HG02588 (cell line): Measurements from ENCODE around the gene SOD1.
"Not testable (repeated sequence)": the region's sequence is repeated elsewhere in the genome, so short reads cannot be mapped to it uniquely, and the experiment has no call there.

Source experiments
- ATAC-seq: cut with Tn5 transposase; IDR thresholded peaks from one replicate; pipeline ENCODE4 v1.9.1; 2021; ENCODE audit warnings: mild to moderate bottlenecking, moderate library complexity; ENCODE audit not compliant: unreplicated experiment

Gene SOD1

DNA sequence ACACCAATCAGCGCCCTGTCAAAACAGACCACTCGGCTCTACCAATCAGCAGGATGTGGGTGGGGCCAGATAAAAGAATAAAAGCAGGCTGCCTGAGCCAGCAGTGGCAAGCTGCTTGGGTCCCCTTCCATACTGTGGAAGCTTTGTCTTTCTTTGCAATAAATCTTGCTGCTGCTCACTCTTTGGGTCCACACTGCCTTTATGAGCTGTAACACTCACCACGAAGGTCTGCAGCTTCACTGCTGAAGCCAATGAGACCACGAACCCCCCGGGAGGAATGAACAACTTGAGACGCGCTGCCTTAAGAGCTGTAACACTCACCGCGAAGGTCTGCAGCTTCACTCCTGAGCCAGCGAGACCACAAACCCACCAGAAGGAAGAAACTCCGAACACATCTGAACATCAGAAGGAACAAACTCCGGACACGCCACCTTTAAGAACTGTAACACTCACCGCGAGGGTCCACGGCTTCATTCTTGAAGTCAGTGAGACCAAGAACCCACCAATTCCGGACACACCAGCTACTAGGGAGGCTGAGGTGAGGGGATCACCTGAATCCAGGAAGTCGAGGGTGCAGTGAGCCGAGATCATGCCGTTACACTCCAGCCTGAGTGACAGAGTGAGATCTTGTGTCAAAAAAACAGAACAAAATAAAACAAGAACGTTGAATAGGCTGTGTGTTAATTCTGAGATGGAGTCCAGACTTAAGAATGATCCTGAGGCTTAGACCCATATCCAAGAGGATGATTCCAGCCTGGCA lies 4.5 kb upstream of the SOD1 start:
- ATAC-seq: not testable (repeated sequence)

DNA sequence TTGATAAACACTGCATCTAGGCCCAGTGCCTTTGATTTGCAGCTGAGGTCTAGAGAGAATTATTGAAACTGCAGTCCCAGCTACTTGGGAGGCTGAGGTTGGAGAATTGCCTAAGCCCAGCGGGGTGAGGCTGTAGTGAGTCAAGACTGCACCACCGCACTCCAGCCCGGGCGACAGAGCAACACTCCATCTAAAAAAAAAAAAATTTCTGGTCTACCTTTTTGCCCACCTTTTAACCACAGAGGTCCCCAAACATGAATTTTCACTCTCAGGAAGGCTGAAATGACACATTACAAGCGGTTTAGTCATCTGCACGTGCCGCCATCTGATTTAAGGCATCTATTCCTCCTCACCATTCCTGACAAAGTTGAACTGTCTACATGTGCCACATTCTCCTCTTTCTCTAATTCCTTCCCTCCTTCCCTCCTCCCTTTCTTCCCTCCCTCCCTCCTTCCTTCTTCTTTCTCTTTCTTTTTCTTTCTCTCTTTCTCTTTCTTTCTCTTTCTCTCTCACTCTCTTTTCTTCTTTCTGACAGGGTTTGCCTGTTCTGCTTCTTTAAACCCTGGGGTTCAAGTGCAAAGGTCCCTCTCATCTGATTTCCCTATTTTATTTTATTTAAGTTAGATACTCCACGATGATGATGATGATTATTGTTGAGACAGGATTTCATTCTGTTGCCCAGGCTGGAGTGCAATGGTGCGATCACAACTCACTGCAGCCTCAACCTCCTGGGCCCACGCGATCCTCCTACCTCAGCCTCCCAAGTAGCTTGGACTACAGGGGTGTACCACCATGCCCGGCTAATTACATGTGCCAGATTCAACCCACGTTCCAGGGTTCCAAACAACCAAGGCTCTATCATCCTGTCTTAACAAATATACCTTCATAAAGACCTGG lies 3.0 kb upstream of the SOD1 start:
- no peak for ATAC-seq

DNA sequence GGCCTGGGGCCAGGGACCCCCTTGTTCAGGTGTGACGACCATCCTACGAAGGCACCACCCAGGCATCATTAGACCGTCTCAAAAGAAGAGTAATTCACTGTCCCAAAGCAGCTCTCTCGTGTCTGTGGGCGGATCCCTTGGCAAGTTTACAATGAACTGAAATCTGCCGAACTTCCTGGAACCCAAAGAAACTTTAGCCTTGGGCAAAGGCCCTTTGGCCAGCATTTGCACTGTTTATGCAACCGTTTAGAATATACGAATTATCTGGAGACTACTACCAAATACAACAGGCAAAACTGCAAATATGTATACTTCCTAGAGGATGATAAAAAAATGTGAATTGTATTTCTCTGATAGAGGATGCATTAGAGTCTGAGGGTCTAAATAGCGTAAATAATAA lies 1.4 kb upstream of the SOD1 start:
- no peak for ATAC-seq

DNA sequence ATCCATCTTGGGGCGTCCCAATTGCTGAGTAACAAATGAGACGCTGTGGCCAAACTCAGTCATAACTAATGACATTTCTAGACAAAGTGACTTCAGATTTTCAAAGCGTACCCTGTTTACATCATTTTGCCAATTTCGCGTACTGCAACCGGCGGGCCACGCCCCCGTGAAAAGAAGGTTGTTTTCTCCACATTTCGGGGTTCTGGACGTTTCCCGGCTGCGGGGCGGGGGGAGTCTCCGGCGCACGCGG lies 282 bp upstream of the SOD1 start:
- peak; percentile 18 for ATAC-seq

DNA sequence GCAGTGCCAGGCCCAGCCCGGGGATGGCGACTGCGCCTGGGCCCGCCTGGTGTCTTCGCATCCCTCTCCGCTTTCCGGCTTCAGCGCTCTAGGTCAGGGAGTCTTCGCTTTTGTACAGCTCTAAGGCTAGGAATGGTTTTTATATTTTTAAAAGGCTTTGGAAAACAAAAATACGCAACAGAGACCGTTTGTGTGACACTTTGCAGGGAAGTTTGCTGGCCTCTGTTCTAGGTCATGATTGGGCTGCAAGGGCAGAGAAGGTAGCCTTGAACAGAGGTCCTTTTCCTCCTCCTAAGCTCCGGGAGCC lies 719 bp downstream of the SOD1 start:
- ATAC-seq: peak; percentile 23

DNA sequence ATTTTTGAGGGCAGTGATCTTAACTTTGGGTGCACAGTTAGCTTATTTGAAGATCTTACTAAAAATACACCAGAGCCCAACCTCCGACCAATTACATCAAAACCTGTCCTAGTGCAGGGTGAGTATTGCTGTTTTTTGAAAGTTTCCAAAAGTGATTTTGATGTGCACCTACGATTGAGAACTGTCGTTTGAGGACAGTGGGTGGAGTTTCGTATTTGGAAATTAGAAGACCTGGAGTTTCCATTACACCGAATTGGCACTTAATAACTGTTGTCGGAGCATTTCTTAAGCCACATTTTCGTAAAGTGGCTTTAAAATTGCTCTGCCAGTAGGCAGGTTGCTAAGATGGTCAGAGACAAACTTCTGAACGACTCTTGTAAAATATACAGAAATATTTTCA lies 1.1 kb downstream of the SOD1 start:
- ATAC-seq: no peak

DNA sequence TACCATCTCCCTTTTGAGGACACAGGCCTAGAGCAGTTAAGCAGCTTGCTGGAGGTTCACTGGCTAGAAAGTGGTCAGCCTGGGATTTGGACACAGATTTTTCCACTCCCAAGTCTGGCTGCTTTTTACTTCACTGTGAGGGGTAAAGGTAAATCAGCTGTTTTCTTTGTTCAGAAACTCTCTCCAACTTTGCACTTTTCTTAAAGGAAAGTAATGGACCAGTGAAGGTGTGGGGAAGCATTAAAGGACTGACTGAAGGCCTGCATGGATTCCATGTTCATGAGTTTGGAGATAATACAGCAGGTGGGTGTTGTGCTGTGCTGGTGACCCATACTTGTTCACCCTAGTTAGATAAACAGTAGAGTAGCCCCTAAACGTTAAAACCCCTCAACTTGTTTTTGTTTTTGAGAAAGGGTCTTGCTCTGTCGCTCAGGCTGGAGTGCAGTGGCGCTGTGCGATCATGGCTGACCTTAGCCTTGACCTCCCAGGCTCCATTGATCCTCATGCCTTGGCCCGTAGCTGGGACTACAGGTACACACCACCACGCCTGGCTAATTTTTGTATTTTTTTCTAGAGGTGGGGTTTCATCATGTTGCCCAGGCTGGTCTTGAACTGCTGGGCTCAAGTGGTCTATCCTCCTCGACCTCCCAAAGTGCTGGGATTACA lies 4.2 kb downstream of the SOD1 start:
- ATAC-seq: no peak

DNA sequence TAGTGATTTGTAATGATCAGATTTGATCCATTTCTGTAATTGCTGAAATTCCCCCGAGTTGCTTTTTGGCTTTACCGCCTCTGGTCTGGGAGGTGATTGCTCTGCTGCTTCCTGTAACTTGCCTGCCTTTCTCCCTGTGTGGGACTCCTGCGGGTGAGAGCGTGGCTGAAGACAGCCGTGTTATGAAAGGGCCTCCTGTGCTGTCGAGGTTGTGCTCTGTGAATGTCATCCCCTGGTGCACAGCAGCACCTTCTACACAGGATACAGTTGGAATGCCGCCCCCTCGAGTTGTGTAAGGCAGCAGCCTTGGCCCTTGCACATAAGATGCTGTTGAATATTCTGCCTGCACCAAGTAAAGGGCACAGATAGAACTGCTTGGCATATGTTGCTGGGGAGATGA lies 5.9 kb downstream of the SOD1 start:
- no peak for ATAC-seq

DNA sequence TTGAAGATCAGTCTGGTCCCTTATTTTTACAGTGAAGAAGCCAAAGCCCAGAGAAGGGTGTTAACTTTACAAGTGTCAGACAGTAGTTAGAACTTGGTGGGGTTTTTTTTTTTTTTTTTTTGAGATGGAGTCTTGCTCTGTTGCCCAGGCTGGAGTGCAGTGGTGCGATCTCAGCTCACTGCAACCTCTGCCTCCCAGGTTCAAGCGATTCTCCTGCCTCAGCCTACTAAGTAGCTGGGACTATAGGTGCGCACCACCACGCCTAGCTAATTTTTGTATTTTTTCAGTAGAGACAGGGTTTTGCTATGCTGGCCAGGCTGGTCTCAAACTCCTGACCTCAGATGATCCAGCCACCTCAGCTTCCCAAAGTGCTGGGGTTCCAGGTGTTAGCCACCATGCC lies 6.4 kb downstream of the SOD1 start:
- ATAC-seq: not testable (repeated sequence)

DNA sequence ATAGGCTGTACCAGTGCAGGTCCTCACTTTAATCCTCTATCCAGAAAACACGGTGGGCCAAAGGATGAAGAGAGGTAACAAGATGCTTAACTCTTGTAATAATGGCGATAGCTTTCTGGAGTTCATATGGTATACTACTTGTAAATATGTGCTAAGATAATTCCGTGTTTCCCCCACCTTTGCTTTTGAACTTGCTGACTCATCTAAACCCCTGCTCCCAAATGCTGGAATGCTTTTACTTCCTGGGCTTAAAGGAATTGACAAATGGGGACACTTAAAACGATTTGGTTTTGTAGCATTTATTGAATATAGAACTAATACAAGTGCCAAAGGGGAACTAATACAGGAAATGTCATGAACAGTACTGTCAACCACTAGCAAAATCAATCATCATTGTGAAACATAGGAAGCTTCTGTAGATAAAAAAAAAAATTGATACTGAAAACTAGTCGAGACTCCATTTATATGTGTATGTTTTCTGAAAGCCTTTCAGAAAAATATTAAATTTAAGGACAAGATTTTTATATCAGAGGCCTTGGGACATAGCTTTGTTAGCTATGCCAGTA lies 7.0 kb downstream of the SOD1 start:
- no peak for ATAC-seq

DNA sequence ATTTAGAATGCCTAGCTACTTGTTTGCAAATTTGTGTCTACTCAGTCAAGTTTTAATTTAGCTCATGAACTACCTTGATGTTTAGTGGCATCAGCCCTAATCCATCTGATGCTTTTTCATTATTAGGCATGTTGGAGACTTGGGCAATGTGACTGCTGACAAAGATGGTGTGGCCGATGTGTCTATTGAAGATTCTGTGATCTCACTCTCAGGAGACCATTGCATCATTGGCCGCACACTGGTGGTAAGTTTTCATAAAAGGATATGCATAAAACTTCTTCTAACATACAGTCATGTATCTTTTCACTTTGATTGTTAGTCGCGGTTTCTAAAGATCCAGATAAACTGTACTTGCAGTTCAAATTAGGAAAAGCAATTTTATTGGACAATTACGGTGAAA lies 7.6 kb downstream of the SOD1 start:
- ATAC-seq: no peak

DNA sequence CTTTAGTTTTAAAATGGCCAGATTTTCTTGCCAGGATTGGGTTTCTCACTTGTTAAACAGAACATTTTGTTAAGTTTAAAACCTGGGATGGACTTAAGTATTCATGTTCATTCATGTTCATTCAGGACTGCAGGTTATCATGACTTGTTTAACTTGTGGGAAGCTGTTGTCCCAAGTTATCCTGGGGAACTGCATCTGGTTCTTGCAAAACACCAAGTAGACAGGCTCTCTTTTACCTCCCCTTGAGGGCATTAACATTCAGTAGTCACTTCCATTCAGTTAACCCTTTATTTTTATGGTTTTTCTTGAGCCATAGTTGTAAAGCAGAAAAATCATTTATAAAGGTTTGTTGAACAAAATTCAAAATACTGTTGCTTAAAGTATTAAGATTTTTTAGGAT lies 8.1 kb downstream of the SOD1 start:
- no peak for ATAC-seq

DNA sequence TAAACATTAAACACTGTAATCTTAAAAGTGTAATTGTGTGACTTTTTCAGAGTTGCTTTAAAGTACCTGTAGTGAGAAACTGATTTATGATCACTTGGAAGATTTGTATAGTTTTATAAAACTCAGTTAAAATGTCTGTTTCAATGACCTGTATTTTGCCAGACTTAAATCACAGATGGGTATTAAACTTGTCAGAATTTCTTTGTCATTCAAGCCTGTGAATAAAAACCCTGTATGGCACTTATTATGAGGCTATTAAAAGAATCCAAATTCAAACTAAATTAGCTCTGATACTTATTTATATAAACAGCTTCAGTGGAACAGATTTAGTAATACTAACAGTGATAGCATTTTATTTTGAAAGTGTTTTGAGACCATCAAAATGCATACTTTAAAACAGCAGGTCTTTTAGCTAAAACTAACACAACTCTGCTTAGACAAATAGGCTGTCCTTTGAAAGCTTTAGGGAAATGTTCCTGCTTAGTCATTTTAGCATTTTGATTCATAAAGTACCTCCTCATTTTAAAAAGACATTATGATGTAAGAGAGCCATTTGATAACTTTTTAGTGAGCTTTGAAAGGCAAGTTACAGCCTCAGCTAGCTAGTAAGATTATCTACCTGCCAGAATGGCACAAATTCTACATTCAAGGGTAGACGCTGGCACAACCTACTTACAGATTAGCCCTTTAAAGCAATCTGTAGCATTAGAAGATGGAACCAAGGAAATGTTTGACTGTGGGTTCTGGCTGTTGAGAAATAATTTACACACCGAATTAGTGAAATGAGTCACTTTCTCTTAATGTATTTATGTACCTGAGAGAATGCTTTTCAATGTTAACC lies 9.4 kb downstream of the SOD1 start:
- no peak for ATAC-seq

DNA sequence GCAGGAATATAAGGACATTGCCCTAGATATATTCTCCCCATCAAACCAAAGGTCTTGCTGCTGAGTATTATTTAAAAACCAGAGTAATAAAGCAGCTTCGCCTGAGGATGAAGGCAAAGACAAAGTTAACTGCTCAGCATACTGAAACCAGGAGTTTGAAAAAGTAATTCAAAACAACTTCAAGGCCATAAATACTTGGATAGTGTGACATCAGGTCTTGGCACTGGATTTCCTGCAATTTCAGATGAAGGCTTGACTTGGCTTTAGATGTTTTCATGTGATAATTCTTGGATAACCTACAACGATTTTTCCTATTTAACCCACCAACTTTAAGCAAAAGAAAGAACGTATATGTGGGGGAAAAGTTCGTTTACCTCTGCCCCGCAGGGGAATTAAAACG lies 10.6 kb downstream of the SOD1 start:
- no peak for ATAC-seq

DNA sequence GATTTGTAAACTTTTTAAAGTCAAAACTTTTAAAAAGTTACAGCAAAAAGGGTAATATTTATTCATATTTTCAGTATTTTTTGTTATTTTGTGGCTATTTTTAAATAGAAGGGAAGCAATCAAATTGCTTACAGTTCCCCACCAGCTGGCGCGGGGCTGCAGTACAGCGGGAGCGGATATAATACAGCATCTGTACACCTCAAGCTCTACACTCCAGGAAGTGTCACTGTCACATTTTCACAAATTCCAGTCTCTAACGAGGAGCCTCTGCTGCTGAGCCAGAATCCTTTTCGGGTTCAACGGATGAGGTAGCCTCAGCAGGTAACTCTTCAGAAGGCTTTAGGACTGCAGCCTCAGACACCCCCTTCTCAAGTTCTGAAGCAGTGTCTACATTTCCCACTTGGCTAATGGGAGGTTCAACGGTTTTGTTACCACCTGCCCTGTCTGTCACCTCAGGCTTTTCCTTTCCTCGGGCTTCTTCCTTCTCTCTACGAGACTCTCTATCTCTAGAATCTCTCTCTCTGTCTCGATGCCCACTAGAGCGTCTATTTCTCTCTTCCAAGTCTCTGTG lies 11.7 kb downstream of the SOD1 start:
- ATAC-seq: no peak

DNA sequence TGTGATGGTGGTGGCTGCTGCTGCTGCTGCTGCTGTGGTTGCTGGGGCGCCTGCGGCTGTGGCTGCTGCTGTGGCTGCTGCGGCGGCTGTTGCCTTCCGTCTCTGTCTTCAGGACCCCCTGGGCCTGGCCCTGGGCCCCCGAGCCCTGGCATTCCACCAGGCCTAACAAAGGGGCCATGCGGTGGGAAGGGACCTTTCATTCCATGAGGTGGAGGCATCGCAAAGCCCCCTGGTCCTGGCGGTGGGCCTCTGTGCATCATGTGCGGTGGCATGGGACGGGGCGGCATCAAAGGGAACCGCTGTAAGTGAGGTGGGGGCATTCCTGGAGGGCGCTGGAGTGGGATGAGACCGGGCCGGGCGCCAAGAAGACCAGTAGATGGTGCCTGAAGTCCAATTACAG lies 12.4 kb downstream of the SOD1 start:
- no peak for ATAC-seq

DNA sequence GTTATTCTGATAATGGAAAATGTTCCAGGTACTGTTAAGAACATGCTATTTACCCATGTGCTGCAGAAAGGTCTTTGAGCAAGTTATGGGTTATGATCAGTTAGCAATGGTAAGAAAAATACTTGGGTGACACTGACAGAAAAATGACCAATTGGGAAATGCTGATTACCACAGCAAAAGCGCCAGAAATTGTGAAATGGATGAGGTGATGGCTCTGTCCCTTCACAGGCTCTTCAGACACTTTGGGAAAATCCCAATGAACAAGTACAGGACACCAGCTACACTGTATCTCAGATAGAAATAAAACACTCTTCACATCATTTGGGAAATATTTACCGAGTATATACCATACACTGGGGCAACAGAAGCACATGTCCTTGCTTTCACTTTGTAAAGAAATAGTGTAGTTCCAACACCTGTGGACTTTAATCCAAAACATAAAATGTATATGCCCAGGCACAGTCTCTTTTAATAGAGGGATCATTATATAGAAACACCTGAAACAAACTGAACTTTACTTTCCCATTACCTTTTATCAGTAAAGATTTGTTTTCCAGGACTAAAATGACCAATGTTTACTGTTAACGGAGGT lies 13.9 kb downstream of the SOD1 start:
- no peak for ATAC-seq

DNA sequence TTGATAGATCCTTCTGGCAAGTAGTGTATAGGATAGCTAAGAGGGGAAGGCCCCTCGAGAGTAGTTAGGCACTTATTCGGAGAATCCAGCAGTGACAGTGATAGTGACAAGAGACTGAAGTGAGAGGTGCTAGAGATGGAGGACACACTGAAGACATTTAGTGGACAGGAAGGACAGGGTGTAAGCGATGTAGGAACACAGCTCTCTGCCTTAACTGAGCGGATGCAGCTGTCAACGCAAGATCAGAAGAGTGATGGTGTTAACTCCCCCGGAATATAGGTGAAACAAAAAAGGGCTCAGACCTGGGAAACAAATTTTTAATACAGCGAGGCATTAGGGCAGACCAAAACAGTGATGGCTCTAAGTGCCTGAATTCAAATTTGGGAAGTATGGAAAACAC lies 15.8 kb downstream of the SOD1 start:
- ATAC-seq: no peak

DNA sequence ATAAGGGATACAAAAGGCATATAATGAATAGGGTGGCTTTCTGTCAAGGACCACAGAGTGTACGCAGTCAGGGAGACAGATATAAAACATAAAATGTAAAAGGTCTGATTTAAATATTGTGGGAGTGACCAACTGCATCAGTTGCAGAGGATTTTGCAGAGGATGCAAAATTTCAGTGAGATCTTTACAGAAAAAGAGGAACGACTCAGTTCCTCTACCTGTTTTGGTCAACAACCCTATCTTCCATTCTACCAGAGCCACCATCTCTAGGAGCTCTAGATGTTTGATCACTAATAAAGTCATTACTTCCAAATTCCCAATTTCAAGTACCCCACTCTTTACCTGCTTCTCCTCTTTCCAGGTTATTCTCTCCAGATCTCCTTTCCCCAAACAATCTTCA lies 16.5 kb downstream of the SOD1 start:
- ATAC-seq: no peak

DNA sequence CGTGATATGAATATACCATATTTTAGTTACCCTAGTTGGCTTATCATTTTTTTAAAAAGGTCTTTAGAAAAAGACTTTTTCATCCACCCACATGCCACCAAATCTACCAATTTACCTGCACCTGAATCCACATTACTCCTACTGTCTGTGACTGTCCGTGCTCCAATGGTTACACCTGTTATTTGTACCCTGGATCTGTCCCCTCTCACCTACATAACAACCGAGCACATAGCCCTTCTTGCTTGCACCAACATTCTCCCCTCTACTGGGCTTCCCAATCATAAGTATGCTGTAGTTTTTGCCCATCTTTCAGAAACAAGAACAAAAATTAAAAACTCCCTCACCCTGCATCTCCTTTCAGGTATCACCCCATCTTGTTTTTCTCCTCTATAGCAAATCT lies 17.6 kb downstream of the SOD1 start:
- ATAC-seq: no peak
